Adrenal gland (tissue), 12 donors: Measurements from ENCODE around the gene ABHD17A. TPM values are rescaled to one million over a fixed set of nuclear protein-coding genes. Genes with fewer than 3 reads are reported as not detected.

Experiments
- DNase-seq, 7 donors: peaks; one replicate each; pipeline ENCODE4 v3.0.0-alpha.2; 2019 to 2020
- H3K27ac ChIP-seq, 5 donors: fragments of 200-600 bp; sonication (generic) in 4 of 5; 1 replicate in 3 of 5; 2 replicates in 2 of 5; pipeline versions ENCODE4 v1.5.1 to v1.8.0; 2016 to 2020; ENCODE audit warnings: mild to moderate bottlenecking in 1 of 5
- H3K27me3 ChIP-seq: fragments of 200-600 bp; 2 replicates; pipeline ENCODE4 v1.8.0; 2021
- H3K36me3 ChIP-seq, 2 donors: fragments of 200-600 bp; replicated peaks in 1 of 2; 1 replicate in 1 of 2; 2 replicates in 1 of 2; pipeline versions ENCODE4 v1.5.1 to v1.8.0; 2018 to 2022
- H3K4me1 ChIP-seq, 2 donors: fragments of 200-600 bp; replicated peaks in 1 of 2; 1 replicate in 1 of 2; 2 replicates in 1 of 2; pipeline versions ENCODE4 v1.5.1 to v1.8.0; 2018 to 2021
- H3K4me3 ChIP-seq, 4 donors: fragments of 200-600 bp; sonication (generic) in 3 of 4; one replicate each; pipeline ENCODE4 v1.5.1; 2016 to 2018
- H3K9me3 ChIP-seq, 3 donors: fragments of 200-600 bp; sonication (generic) in 1 of 3; replicated peaks in 1 of 3; 1 replicate in 2 of 3; 2 replicates in 1 of 3; pipeline versions ENCODE4 v1.5.1 to v1.8.0; 2016 to 2021
- CTCF ChIP-seq, 6 experiments: fragments of 450-650 bp in 4 of 6; fragments of 200-600 bp in 2 of 6; sonication (generic) in 1 of 6; IDR thresholded peaks; 1 replicate in 5 of 6; 2 replicates in 1 of 6; pipeline versions ENCODE4 v1.5.1 to v1.8.0; 2016 to 2021; ENCODE audit warnings: antibody characterized with exemption in 6 of 6, mild to moderate bottlenecking in 2 of 6, moderate library complexity in 1 of 6
- POLR2A ChIP-seq, 2 donors: fragments of 450-650 bp; IDR thresholded peaks; one replicate each; pipeline ENCODE4 v1.6.1; 2017; ENCODE audit warnings: antibody characterized with exemption in 2 of 2, mild to moderate bottlenecking in 2 of 2, moderate library complexity in 1 of 2
- WGBS, 4 donors: extraction: QIAGEN DNeasy Blood & Tissue Kit in 2 of 4; methylation state at CpG; one replicate each; pipeline versions ENCODE4 v1.1.5 to v1.1.7; 2013 to 2017; 5-methylcytosine and 5-hydroxymethylcytosine counted together
- intact Hi-C, 2 donors: fragments of 100-400 bp; cut with DNase I; formaldehyde crosslinking; loops; one replicate each; pipeline versions ENCODE4 v1.14.1 to v1.15.0; 2022 to 2023
- polyA plus RNA-seq, 3 donors: library from polyadenylated mRNA; stranded (reverse); fragments of 200-250 nt in 2 of 3; fragments of 350-450 nt in 1 of 3; fragmentation: Illumina TruSeq in 1 of 3; extraction: RNeasy Lipid Tissue Mini Kit (QIAGEN cat#74804) in 1 of 3; gene quantifications; one replicate each; pipeline ENCODE4 v1.2.3, GENCODE V29; 2013 to 2014
- total RNA-seq, 9 donors: library from RNA; depleted of rRNA in 4 of 9; stranded (reverse); fragments of >200 nt in 4 of 9; fragments of 120-200 nt in 1 of 9; fragmentation: NEBNext Ultra II Directional in 1 of 9; extraction: Animal tissue kit (Norgen Biotek cat#: 25700) in 1 of 9; gene quantifications; one replicate each; pipeline versions ENCODE4 v1.1.0 to v1.2.4, GENCODE V29; 2013 to 2023
- donor health status: healthy with polysubstance abuse.
- donor health status: Bipolar disorder and iron deficiency.
- donor health status: DM: yes; HTN: yes; CAD: no.
- donor health status: DM: no; HTN: no; CAD: no.
- donor health status: DM: no; HTN: no; CAD: no.
- donor health status: DM: yes; HTN: yes; CAD: no.

The ABHD17A gene
- total and polyA plus RNA-seq, 12 donors = 2.5 to 235 (median 99.4) TPM

DNA sequence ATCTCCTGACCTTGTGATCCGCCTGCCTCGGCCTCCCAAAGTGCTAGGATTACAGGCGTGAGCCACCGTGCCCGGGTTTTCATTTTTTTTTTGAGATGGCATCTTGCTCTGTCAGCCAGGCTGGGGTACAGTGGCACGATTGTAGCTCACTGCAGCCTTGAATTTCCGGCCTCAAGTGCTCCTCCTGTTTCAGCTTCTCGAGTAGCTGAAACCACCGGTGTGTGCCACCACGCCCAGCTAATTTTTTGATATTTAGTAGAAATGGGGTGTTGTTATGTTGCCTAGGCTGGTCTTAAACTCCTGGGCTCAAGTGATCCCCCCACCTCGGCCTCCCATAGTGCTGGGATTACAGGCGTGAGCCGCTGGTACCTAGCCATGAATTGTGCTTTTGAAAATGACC is 25.8 kb upstream of the ABHD17A start:
- H3K4me3 ChIP-seq = no peak overlapping the region
- no peak overlapping the region for H3K27ac ChIP-seq
- H3K36me3 ChIP-seq = peaks cover 0 to 23% of the 10 kb centered on the region in 2 donors
- H3K9me3 ChIP-seq = no peaks in the 10 kb centered on the region
- H3K4me1 ChIP-seq = peaks cover 6 to 21% of the 10 kb centered on the region in 2 donors
- H3K27me3 ChIP-seq = no peaks in the 10 kb centered on the region
- intact Hi-C loops = no loop called here
- WGBS, 4 donors = 89 to 97% (median 91%) methylated on average over 12 to 13 of the region's 13 CpGs
- no peak for TF ChIP-seq POLR2A (IDR thresholded peaks at IDR 0.05)
- TF ChIP-seq CTCF (IDR thresholded peaks at IDR 0.05) = no peak
- DNase-seq = no peak

GRCh38 chr19:1910177-1910576 is 24.9 kb upstream of the ABHD17A start:
- peaks cover 0 to 22% of the 10 kb centered on the region in 2 donors for H3K36me3 ChIP-seq
- WGBS, 4 donors = 91 to 97% (median 93%) methylated on average over 6 to 10 of the region's 10 CpGs
- peaks cover 6 to 25% of the 10 kb centered on the region in 2 donors for H3K4me1 ChIP-seq
- DNase-seq = no peak
- no peaks in the 10 kb centered on the region for H3K27me3 ChIP-seq
- no peak overlapping the region for H3K27ac ChIP-seq
- intact Hi-C loops = no loop called here
- no peak for TF ChIP-seq CTCF (IDR thresholded peaks at IDR 0.05)
- no peak for TF ChIP-seq POLR2A (IDR thresholded peaks at IDR 0.05)
- H3K4me3 ChIP-seq = no peak overlapping the region
- no peaks in the 10 kb centered on the region for H3K9me3 ChIP-seq

DNA sequence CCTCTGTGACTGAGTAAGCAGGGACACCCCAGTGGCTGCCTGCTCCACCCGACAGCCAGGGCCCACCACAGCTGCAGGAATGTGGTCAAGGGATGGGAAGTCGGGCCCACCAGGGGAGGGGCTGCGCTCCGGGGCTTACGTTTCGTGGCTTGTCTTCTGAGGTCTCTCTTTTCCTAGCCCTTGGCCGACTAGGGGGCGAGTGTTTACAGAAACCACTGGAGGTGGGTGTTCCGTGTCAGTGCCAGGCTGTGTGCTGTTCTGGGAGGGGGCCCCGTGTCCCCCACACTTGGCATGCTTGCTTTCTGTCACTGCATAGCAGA is 24.4 kb upstream of the ABHD17A start:
- intact Hi-C loops = no loop called here
- WGBS, 4 donors = 75 to 80% (median 76%) methylated on average over 9 to 10 of the region's 10 CpGs
- TF ChIP-seq CTCF (IDR thresholded peaks at IDR 0.05) (no peak), POLR2A (IDR thresholded peaks at IDR 0.05) (no peak)
- Histone ChIP-seq H3K36me3 (peaks cover 0 to 19% of the 10 kb centered on the region in 2 donors), H3K4me3 (no peak overlapping the region), H3K27me3 (no peaks in the 10 kb centered on the region), H3K4me1 (peaks cover 6 to 25% of the 10 kb centered on the region in 2 donors), H3K27ac (no peak overlapping the region), H3K9me3 (no peaks in the 10 kb centered on the region)
- DNase-seq = no peak

- no peaks in the 10 kb centered on the region for H3K27me3 ChIP-seq
- intact Hi-C loops = no loop called here
- H3K9me3 ChIP-seq = no peaks in the 10 kb centered on the region
- H3K4me1 ChIP-seq = peaks cover 6 to 25% of the 10 kb centered on the region in 2 donors
- no peak for DNase-seq
- no peak for TF ChIP-seq CTCF (IDR thresholded peaks at IDR 0.05)
- no peak for TF ChIP-seq POLR2A (IDR thresholded peaks at IDR 0.05)
- peak overlapping the region in 2 of 5 donors; percentile 74 to 81 for H3K27ac ChIP-seq
- no peak overlapping the region for H3K4me3 ChIP-seq
- WGBS, 4 donors = 78 to 94% (median 89%) methylated on average over 4 to 13 of the region's 13 CpGs
- peaks cover 0 to 14% of the 10 kb centered on the region in 2 donors for H3K36me3 ChIP-seq
Measured at GRCh38 chr19:1908364-1908678, 23.0 kb upstream of the ABHD17A start.
